IPS-20b (cell line): ENCODE results near the gene API5.

Source experiments
- H3K27ac ChIP-seq: one replicate; pipeline ENCODE4 v1.5.1; 2013; ENCODE audit warnings: low read length
- H3K27me3 ChIP-seq: 2 replicates; pipeline ENCODE4 v1.6.1; 2013; ENCODE audit warnings: mild to moderate bottlenecking, low read length, inconsistent platforms; ENCODE audit not compliant: insufficient read depth
- H3K36me3 ChIP-seq: 2 replicates; pipeline ENCODE4 v1.6.1; 2013; ENCODE audit warnings: low read depth, mild to moderate bottlenecking, inconsistent platforms, low read length, moderate library complexity; ENCODE audit not compliant: insufficient read depth
- H3K4me1 ChIP-seq: 2 replicates; pipeline ENCODE4 v1.6.1; 2013; ENCODE audit warnings: mild to moderate bottlenecking, control low read depth, inconsistent platforms, low read length, moderate library complexity; ENCODE audit not compliant: insufficient read depth
- H3K4me3 ChIP-seq: 2 replicates; pipeline ENCODE4 v1.5.1; 2013; ENCODE audit warnings: mild to moderate bottlenecking, low read length, inconsistent platforms
- H3K9ac ChIP-seq: 2 replicates; pipeline ENCODE4 v1.6.1; 2013; ENCODE audit warnings: low read depth, mild to moderate bottlenecking, inconsistent platforms, low read length, moderate library complexity
- H3K9me3 ChIP-seq: 2 replicates; pipeline ENCODE4 v1.6.1; 2013; ENCODE audit warnings: mild to moderate bottlenecking, low read depth, low read length, inconsistent platforms; ENCODE audit not compliant: insufficient read depth

API5 gene

GRCh38 chr11:43366677-43367076 lies 54.9 kb downstream of the API5 start:
- H3K27ac ChIP-seq: no peak overlapping the region
- no peak overlapping the region for H3K4me3 ChIP-seq
- H3K9me3 ChIP-seq: no peaks in the 10 kb centered on the region
- peaks cover 18% of the 10 kb centered on the region for H3K36me3 ChIP-seq
- H3K9ac ChIP-seq: no peak overlapping the region
- 0 out of 2 replicates have a peak, but pooled peaks cover 3% of the 10 kb centered on the region for H3K4me1 ChIP-seq
- H3K27me3 ChIP-seq: no peaks in the 10 kb centered on the region

- peaks cover 20% of the 10 kb centered on the region for H3K36me3 ChIP-seq
- H3K9me3 ChIP-seq: no peaks in the 10 kb centered on the region
- H3K4me1 ChIP-seq: 0 out of 2 replicates have a peak, but pooled peaks cover 3% of the 10 kb centered on the region
- no peak overlapping the region for H3K4me3 ChIP-seq
- H3K27me3 ChIP-seq: no peaks in the 10 kb centered on the region
- H3K9ac ChIP-seq: no peak overlapping the region
- no peak overlapping the region for H3K27ac ChIP-seq
These were observed 55.8 kb downstream of the API5 start for GRCh38 chr11:43367382-43368178.

- H3K9me3 ChIP-seq: no peaks in the 10 kb centered on the region
- H3K27me3 ChIP-seq: no peaks in the 10 kb centered on the region
- H3K9ac ChIP-seq: no peak overlapping the region
- H3K36me3 ChIP-seq: peaks cover 18% of the 10 kb centered on the region
- no peaks in the 10 kb centered on the region for H3K4me1 ChIP-seq
- H3K4me3 ChIP-seq: no peak overlapping the region
- no peak overlapping the region for H3K27ac ChIP-seq
These were observed 64.3 kb downstream of the API5 start for GRCh38 chr11:43376065-43376464.

- Histone ChIP-seq H3K4me3 (no peak overlapping the region), H3K9me3 (no peaks in the 10 kb centered on the region), H3K9ac (no peak overlapping the region), H3K27ac (no peak overlapping the region), H3K36me3 (peaks cover 13% of the 10 kb centered on the region), H3K4me1 (peaks cover 2% of the 10 kb centered on the region; the same call in 1 of the 2 replicates), H3K27me3 (no peaks in the 10 kb centered on the region)
These were observed 64.8 kb downstream of the API5 start for GRCh38 chr11:43376594-43376993.

- Histone ChIP-seq H3K4me1 (peaks cover 4% of the 10 kb centered on the region; the same call in 1 of the 2 replicates), H3K9ac (no peak overlapping the region), H3K4me3 (no peak overlapping the region), H3K27me3 (no peaks in the 10 kb centered on the region), H3K9me3 (no peaks in the 10 kb centered on the region), H3K27ac (no peak overlapping the region), H3K36me3 (peaks cover 11% of the 10 kb centered on the region)
These were observed 65.6 kb downstream of the API5 start for GRCh38 chr11:43377389-43377788.

- peaks cover 4% of the 10 kb centered on the region; the same call in 1 of the 2 replicates for H3K4me1 ChIP-seq
- H3K9me3 ChIP-seq: no peaks in the 10 kb centered on the region
- no peak overlapping the region for H3K27ac ChIP-seq
- no peak overlapping the region for H3K9ac ChIP-seq
- no peak overlapping the region for H3K4me3 ChIP-seq
- H3K27me3 ChIP-seq: no peaks in the 10 kb centered on the region
- peaks cover 12% of the 10 kb centered on the region for H3K36me3 ChIP-seq
These were observed 67.1 kb downstream of the API5 start for GRCh38 chr11:43378897-43379296.

GRCh38 chr11:43381802-43382201 lies 70.0 kb downstream of the API5 start:
- no peaks in the 10 kb centered on the region for H3K9me3 ChIP-seq
- H3K4me1 ChIP-seq: peaks cover 4% of the 10 kb centered on the region; the same call in 1 of the 2 replicates
- no peak overlapping the region for H3K9ac ChIP-seq
- no peak overlapping the region for H3K27ac ChIP-seq
- peaks cover 28% of the 10 kb centered on the region for H3K36me3 ChIP-seq
- H3K27me3 ChIP-seq: no peaks in the 10 kb centered on the region
- H3K4me3 ChIP-seq: 0 out of 2 replicates have a peak overlapping the region, but pooled peaks have one; percentile 5

GRCh38 chr11:43382614-43383013 lies 70.8 kb downstream of the API5 start:
- H3K9ac ChIP-seq: no peak overlapping the region

GRCh38 chr11:43384393-43384792 lies 72.6 kb downstream of the API5 start:
- no peaks in the 10 kb centered on the region for H3K9me3 ChIP-seq
- no peak overlapping the region for H3K27ac ChIP-seq
- H3K4me1 ChIP-seq: peaks cover 4% of the 10 kb centered on the region; the same call in 1 of the 2 replicates
- H3K9ac ChIP-seq: no peak overlapping the region
- no peaks in the 10 kb centered on the region for H3K27me3 ChIP-seq
- no peak overlapping the region for H3K4me3 ChIP-seq
- H3K36me3 ChIP-seq: peaks cover 28% of the 10 kb centered on the region

More at GRCh38 chr11:43382614-43383013, 70.8 kb downstream of the API5 start:
- H3K4me3 ChIP-seq: no peak overlapping the region
- H3K27ac ChIP-seq: no peak overlapping the region
- no peaks in the 10 kb centered on the region for H3K27me3 ChIP-seq
- peaks cover 4% of the 10 kb centered on the region; the same call in 1 of the 2 replicates for H3K4me1 ChIP-seq
- H3K36me3 ChIP-seq: peaks cover 28% of the 10 kb centered on the region
- no peaks in the 10 kb centered on the region for H3K9me3 ChIP-seq

GRCh38 chr11:43392713-43393112 lies 80.9 kb downstream of the API5 start:
- no peak overlapping the region for H3K9ac ChIP-seq
- H3K4me3 ChIP-seq: no peak overlapping the region
- H3K27me3 ChIP-seq: no peaks in the 10 kb centered on the region
- peaks cover 7% of the 10 kb centered on the region; the same call in 1 of the 2 replicates for H3K4me1 ChIP-seq
- H3K9me3 ChIP-seq: no peaks in the 10 kb centered on the region
- H3K36me3 ChIP-seq: peaks cover 82% of the 10 kb centered on the region
- H3K27ac ChIP-seq: no peak overlapping the region

- H3K4me1 ChIP-seq: peaks cover 7% of the 10 kb centered on the region; the same call in 1 of the 2 replicates
- no peaks in the 10 kb centered on the region for H3K27me3 ChIP-seq
- H3K27ac ChIP-seq: peak overlapping the region; percentile 22
- no peaks in the 10 kb centered on the region for H3K9me3 ChIP-seq
- no peak overlapping the region for H3K4me3 ChIP-seq
- H3K9ac ChIP-seq: no peak overlapping the region
- peaks cover 92% of the 10 kb centered on the region for H3K36me3 ChIP-seq
These were observed 82.1 kb downstream of the API5 start for GRCh38 chr11:43393765-43394355.
